Cardiac fibroblast (primary cell): ENCODE results near the gene NTN5.

Experiments used
- DNase-seq, 2 donors: peaks; one replicate each; pipeline versions ENCODE4 v3.0.0 to v3.0.0-alpha.2; 2010; ENCODE audit warnings: low read depth in 2 of 2
- H3K4me3 ChIP-seq, 2 donors: replicated peaks in 1 of 2; 1 replicate in 1 of 2; 2 replicates in 1 of 2; pipeline ENCODE4 v1.5.1; 2011; ENCODE audit warnings: low read depth in 2 of 2, low read length in 2 of 2, mild to moderate bottlenecking in 2 of 2, moderate library complexity in 1 of 2
- TF ChIP-seq, protein P1 (sequence below): IDR thresholded peaks from one replicate; pipeline ENCODE4 v1.5.1; 2011; ENCODE audit warnings: low read depth, mild to moderate bottlenecking, low read length, inconsistent platforms

NTN5 gene

DNA sequence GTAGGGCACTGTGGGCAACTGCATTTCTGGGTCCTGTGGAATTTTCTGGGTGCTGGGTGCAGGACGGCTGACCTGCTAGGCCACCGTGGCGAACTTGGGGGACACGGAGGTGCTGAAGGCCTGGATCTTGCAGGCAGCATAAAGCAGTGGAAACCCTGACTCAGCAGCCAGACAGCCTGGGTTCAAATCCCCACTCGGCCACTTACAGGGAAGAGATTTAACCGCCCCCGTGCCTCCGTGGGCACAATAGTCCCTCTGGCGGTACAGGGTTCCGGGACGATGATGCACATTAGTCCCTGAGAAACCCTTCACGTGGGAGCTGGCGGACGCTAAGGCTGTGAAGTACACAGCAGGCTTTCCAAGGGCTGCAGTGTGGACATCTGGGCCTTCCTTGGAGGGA lies 60.9 kb downstream of the NTN5 start:
- H3K4me3 ChIP-seq = no peak overlapping the region
- TF ChIP-seq, protein P1, sequence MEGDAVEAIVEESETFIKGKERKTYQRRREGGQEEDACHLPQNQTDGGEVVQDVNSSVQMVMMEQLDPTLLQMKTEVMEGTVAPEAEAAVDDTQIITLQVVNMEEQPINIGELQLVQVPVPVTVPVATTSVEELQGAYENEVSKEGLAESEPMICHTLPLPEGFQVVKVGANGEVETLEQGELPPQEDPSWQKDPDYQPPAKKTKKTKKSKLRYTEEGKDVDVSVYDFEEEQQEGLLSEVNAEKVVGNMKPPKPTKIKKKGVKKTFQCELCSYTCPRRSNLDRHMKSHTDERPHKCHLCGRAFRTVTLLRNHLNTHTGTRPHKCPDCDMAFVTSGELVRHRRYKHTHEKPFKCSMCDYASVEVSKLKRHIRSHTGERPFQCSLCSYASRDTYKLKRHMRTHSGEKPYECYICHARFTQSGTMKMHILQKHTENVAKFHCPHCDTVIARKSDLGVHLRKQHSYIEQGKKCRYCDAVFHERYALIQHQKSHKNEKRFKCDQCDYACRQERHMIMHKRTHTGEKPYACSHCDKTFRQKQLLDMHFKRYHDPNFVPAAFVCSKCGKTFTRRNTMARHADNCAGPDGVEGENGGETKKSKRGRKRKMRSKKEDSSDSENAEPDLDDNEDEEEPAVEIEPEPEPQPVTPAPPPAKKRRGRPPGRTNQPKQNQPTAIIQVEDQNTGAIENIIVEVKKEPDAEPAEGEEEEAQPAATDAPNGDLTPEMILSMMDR = no peak
- no peak for DNase-seq
